HG03439 (cell line): ENCODE data around the gene NAA10.
"Not testable (repeated sequence)": the region's sequence is repeated elsewhere in the genome, so short reads cannot be mapped to it uniquely, and the experiment has no call there.

Experiments
- ATAC-seq: cut with Tn5 transposase; IDR thresholded peaks from one replicate; pipeline ENCODE4 v1.9.1; 2021; ENCODE audit warnings: mild to moderate bottlenecking, moderate library complexity; ENCODE audit not compliant: unreplicated experiment

The NAA10 gene

GRCh38 chrX:153934762-153935325, at the start of gene NAA10:
Gene NAA10, minus strand, starts transcription at chrX:153935037. Its CDS starts 133 bp downstream, at chrX:153934904.
- ATAC-seq: peak; percentile 71

- no peak for ATAC-seq
Observed at GRCh38 chrX:153983321-153983801, 48.5 kb upstream of the NAA10 start.

GRCh38 chrX:153981771-153982533, 47.1 kb upstream of the NAA10 start:
- ATAC-seq: no peak

GRCh38 chrX:153981231-153981630, 46.4 kb upstream of the NAA10 start:
- no peak for ATAC-seq

GRCh38 chrX:153980394-153980793, 45.6 kb upstream of the NAA10 start:
- not testable (repeated sequence) for ATAC-seq

GRCh38 chrX:153974726-153975286, 40.0 kb upstream of the NAA10 start:
- ATAC-seq: no peak

- no peak for ATAC-seq
Observed at GRCh38 chrX:153974003-153974725, 39.3 kb upstream of the NAA10 start.

- ATAC-seq: no peak
Observed at GRCh38 chrX:153973127-153974002, 38.5 kb upstream of the NAA10 start.

GRCh38 chrX:153972368-153973126, 37.7 kb upstream of the NAA10 start, which contains the start of gene TMEM187:
Gene TMEM187, plus strand, starts transcription at chrX:153972754. Its CDS starts 9,309 bp downstream, at chrX:153982063.
- peak; percentile 42 for ATAC-seq

GRCh38 chrX:153971450-153972367, 36.9 kb upstream of the NAA10 start, which contains the start of gene HCFC1:
Gene HCFC1, minus strand, starts transcription at chrX:153971818. Its CDS starts 978 bp downstream, at chrX:153970840.
- peak; percentile 40 for ATAC-seq

GRCh38 chrX:153971124-153971449, 36.2 kb upstream of the NAA10 start:
- ATAC-seq: peak; percentile 30

GRCh38 chrX:153970357-153971123, 35.7 kb upstream of the NAA10 start:
- ATAC-seq: peak; percentile 5

- no peak for ATAC-seq
Observed at GRCh38 chrX:153969904-153970356, 35.1 kb upstream of the NAA10 start.

GRCh38 chrX:153969125-153969903, 34.5 kb upstream of the NAA10 start:
- no peak for ATAC-seq

GRCh38 chrX:153968754-153969124, 33.9 kb upstream of the NAA10 start:
- no peak for ATAC-seq

- ATAC-seq: no peak
Observed at GRCh38 chrX:153968255-153968654, 33.4 kb upstream of the NAA10 start.
